ENCODE measurements around the gene LOXL1.

Gene LOXL1

DNA sequence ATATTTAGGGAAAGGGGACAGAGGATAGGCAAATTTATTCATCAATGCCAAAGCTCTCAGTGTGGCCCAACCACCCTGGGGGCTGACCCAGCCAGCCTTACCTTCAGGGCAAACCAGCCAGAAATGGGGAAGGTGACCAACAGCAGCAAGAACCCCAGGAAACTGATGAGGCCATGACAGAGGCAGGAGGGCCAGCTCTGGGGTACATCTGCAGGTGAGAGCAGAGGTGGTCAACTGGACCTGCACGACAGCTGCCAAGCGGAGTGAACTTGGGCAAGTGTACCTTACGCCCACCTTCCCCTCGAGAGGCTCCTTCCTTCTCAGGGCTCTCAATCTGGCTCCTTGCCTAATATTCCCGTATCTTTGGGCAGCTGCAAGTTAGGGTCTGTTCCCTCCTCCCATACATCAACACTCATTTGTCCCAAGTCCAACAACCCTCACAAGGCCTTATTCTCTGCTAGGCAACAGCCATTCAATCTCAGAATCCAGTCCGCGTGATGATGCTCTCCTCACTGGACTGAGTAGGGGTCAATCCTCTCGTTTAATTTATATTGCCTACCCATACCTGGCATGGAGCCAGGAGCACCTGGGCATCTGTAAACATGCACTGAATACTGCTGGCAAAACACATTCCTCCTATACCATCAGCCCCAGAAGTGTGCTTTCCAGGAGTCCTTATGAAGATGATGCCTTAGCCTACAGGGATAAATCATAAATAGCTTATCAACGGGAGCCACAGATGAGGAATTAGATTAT, 64.2 kb downstream of the LOXL1 start:
- Histone ChIP-seq H3K9me2 (ENCODE audit: low read depth, low read length) (no peaks in the 10 kb centered on the region), H3F3A (ENCODE audit: insufficient read depth, low read length) (no peaks in the 10 kb centered on the region), H4K20me1 (ENCODE audit: insufficient read depth, low read length) (no peaks in the 10 kb centered on the region), H3K36me3 (ENCODE audit: insufficient read depth, low read length) (peaks cover 2% of the 10 kb centered on the region; the same call in 1 of the 2 replicates), H3K9me3 (ENCODE audit: low read length) (no peaks in the 10 kb centered on the region), H3K27ac (ENCODE audit: low read depth, low read length, poor library complexity, severe bottlenecking) (no peak overlapping the region), H3K4me2 (ENCODE audit: low read length) (peak overlapping the region; percentile 87; the same call in 1 of the 2 replicates), H3K4me1 (ENCODE audit: insufficient read depth, low read length, severe bottlenecking) (peaks cover 31% of the 10 kb centered on the region), H3K9ac (ENCODE audit: low read length) (no peak overlapping the region), H3K4me3 (ENCODE audit: low read depth, low read length, poor library complexity, severe bottlenecking) (no peak overlapping the region), H3K79me2 (ENCODE audit: insufficient read depth, low read length) (0 out of 2 replicates have a peak, but pooled peaks cover 4% of the 10 kb centered on the region), H3K27me3 (ENCODE audit: insufficient read depth, low read length) (no peaks in the 10 kb centered on the region), H2AFZ (ENCODE audit: low read length) (no peak overlapping the region)
- no peak for TF ChIP-seq EZH2 (IDR thresholded peaks at IDR 0.05; ENCODE audit: borderline replicate concordance, low read length)
- TF ChIP-seq, protein P1, sequence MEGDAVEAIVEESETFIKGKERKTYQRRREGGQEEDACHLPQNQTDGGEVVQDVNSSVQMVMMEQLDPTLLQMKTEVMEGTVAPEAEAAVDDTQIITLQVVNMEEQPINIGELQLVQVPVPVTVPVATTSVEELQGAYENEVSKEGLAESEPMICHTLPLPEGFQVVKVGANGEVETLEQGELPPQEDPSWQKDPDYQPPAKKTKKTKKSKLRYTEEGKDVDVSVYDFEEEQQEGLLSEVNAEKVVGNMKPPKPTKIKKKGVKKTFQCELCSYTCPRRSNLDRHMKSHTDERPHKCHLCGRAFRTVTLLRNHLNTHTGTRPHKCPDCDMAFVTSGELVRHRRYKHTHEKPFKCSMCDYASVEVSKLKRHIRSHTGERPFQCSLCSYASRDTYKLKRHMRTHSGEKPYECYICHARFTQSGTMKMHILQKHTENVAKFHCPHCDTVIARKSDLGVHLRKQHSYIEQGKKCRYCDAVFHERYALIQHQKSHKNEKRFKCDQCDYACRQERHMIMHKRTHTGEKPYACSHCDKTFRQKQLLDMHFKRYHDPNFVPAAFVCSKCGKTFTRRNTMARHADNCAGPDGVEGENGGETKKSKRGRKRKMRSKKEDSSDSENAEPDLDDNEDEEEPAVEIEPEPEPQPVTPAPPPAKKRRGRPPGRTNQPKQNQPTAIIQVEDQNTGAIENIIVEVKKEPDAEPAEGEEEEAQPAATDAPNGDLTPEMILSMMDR (IDR thresholded peaks at IDR 0.05; ENCODE audit: low read length): no peak

- peak overlapping the region; percentile 68 for H3K9ac ChIP-seq (ENCODE audit: low read length)
- 0 out of 2 replicates have a peak, but pooled peaks cover 5% of the 10 kb centered on the region for H3K79me2 ChIP-seq (ENCODE audit: insufficient read depth, low read length)
- no peaks in the 10 kb centered on the region for H3K27me3 ChIP-seq (ENCODE audit: insufficient read depth, low read length)
- no peaks in the 10 kb centered on the region for H4K20me1 ChIP-seq (ENCODE audit: insufficient read depth, low read length)
- no peak overlapping the region for H3K27ac ChIP-seq (ENCODE audit: low read depth, low read length, poor library complexity, severe bottlenecking)
- no peaks in the 10 kb centered on the region for H3K9me3 ChIP-seq (ENCODE audit: low read length)
- no peaks in the 10 kb centered on the region for H3K36me3 ChIP-seq (ENCODE audit: insufficient read depth, low read length)
- peaks cover 40% of the 10 kb centered on the region for H3K4me1 ChIP-seq (ENCODE audit: insufficient read depth, low read length, severe bottlenecking)
- peak overlapping the region; percentile 68 for H3K4me3 ChIP-seq (ENCODE audit: low read depth, low read length, poor library complexity, severe bottlenecking)
- H3K4me2 ChIP-seq (ENCODE audit: low read length): peak overlapping the region; percentile 87
- no peaks in the 10 kb centered on the region for H3F3A ChIP-seq (ENCODE audit: insufficient read depth, low read length)
- TF ChIP-seq, protein P1 (IDR thresholded peaks at IDR 0.05; ENCODE audit: low read length): no peak
- no peak for TF ChIP-seq EZH2 (IDR thresholded peaks at IDR 0.05; ENCODE audit: borderline replicate concordance, low read length)
- no peaks in the 10 kb centered on the region for H3K9me2 ChIP-seq (ENCODE audit: low read depth, low read length)
- H2AFZ ChIP-seq (ENCODE audit: low read length): no peak overlapping the region
Measured at GRCh38 chr15:73991260-73991659, 65.0 kb downstream of the LOXL1 start.

- Histone ChIP-seq H3K4me3 (ENCODE audit: low read depth, low read length, poor library complexity, severe bottlenecking) (peak within 1 kb of the TSS; percentile 68), H3K36me3 (ENCODE audit: insufficient read depth, low read length) (no peaks in the 10 kb centered on the region), H3K79me2 (ENCODE audit: insufficient read depth, low read length) (0 out of 2 replicates have a peak, but pooled peaks cover 5% of the 10 kb centered on the region), H3F3A (ENCODE audit: insufficient read depth, low read length) (no peaks in the 10 kb centered on the region), H3K27ac (ENCODE audit: low read depth, low read length, poor library complexity, severe bottlenecking) (no peak within 1 kb of the TSS), H2AFZ (ENCODE audit: low read length) (peak within 1 kb of the TSS; percentile 61; the same call in 1 of the 2 replicates), H3K27me3 (ENCODE audit: insufficient read depth, low read length) (no peaks in the 10 kb centered on the region), H3K9me3 (ENCODE audit: low read length) (no peaks in the 10 kb centered on the region), H3K4me2 (ENCODE audit: low read length) (peak within 1 kb of the TSS; percentile 87), H3K9me2 (ENCODE audit: low read depth, low read length) (no peaks in the 10 kb centered on the region), H3K4me1 (ENCODE audit: insufficient read depth, low read length, severe bottlenecking) (peaks cover 47% of the 10 kb centered on the region), H4K20me1 (ENCODE audit: insufficient read depth, low read length) (no peaks in the 10 kb centered on the region), H3K9ac (ENCODE audit: low read length) (peak within 1 kb of the TSS; percentile 68)
- TF ChIP-seq, protein P1 (IDR thresholded peaks at IDR 0.05; ENCODE audit: low read length): peak; percentile 76
- no peak for TF ChIP-seq EZH2 (IDR thresholded peaks at IDR 0.05; ENCODE audit: borderline replicate concordance, low read length)
Measured at GRCh38 chr15:73991726-73992593, 65.7 kb downstream of the LOXL1 start, which contains the start of gene STOML1. Gene STOML1, minus strand, starts transcription at chr15:73992295. Its CDS starts 72 bp downstream, at chr15:73992223.
